HEK293T (cell line): ENCODE data around the gene ACHE.

Experiments used
- BHLHE40 ChIP-seq: fragments of 450-650 bp; IDR thresholded peaks from 2 replicates; pipeline ENCODE4 v1.6.1; 2016; ENCODE audit warnings: mild to moderate bottlenecking, moderate library complexity, borderline replicate concordance
- ELF4 ChIP-seq: fragments of 450-650 bp; IDR thresholded peaks from 2 replicates; pipeline ENCODE4 v1.6.1; 2017; ENCODE audit warnings: antibody characterized with exemption
- FOXA1 ChIP-seq: fragments of 450-650 bp; IDR thresholded peaks from 2 replicates; pipeline ENCODE4 v1.6.1; 2016; ENCODE audit warnings: mild to moderate bottlenecking
- FOXK2 ChIP-seq: fragments of 450-650 bp; IDR thresholded peaks from 2 replicates; pipeline ENCODE4 v1.6.1; 2016; ENCODE audit warnings: mild to moderate bottlenecking
- FOXM1 ChIP-seq: fragments of 450-650 bp; IDR thresholded peaks from 2 replicates; pipeline ENCODE4 v1.6.1; 2017; ENCODE audit warnings: mild to moderate bottlenecking, borderline replicate concordance
- L3MBTL2 ChIP-seq: fragments of 450-650 bp; conservative IDR thresholded peaks from 2 replicates; pipeline ENCODE4 v1.6.1; 2016; ENCODE audit warnings: mild to moderate bottlenecking
- LEF1 ChIP-seq: fragments of 450-650 bp; IDR thresholded peaks from 2 replicates; pipeline ENCODE4 v1.6.1; 2017; ENCODE audit warnings: mild to moderate bottlenecking, borderline replicate concordance
- NFRKB ChIP-seq: fragments of 450-650 bp; IDR thresholded peaks from 2 replicates; pipeline ENCODE4 v1.6.1; 2016; ENCODE audit warnings: mild to moderate bottlenecking, moderate library complexity
- PKNOX1 ChIP-seq: fragments of 450-650 bp; IDR thresholded peaks from 2 replicates; pipeline ENCODE4 v1.6.1; 2016
- SP1 ChIP-seq: fragments of 450-650 bp; IDR thresholded peaks from 2 replicates; pipeline ENCODE4 v1.6.1; 2017
- SUZ12 ChIP-seq: fragments of 450-650 bp; IDR thresholded peaks from 2 replicates; pipeline ENCODE4 v1.6.1; 2016; ENCODE audit warnings: mild to moderate bottlenecking
- TARDBP ChIP-seq: fragments of 450-650 bp; IDR thresholded peaks from 2 replicates; pipeline ENCODE4 v1.6.1; 2016

- TF ChIP-seq ELF4 (no peak), SP1 (no peak), FOXM1 (no peak), FOXK2 (no peak), TARDBP (no peak), SUZ12 (no peak), L3MBTL2 (no peak), BHLHE40 (no peak), NFRKB (no peak), LEF1 (no peak), FOXA1 (no peak), PKNOX1 (no peak)
These were observed 34.1 kb upstream of the ACHE start for GRCh38 chr7:100929808-100930174.
